GM12864 (cell line): ENCODE results near the gene KRTAP5-4.
"Not testable (repeated sequence)": the region's sequence is repeated elsewhere in the genome, so short reads cannot be mapped to it uniquely, and the experiment has no call there.

Experiments used
- DNase-seq: peaks from one replicate; pipeline ENCODE4 v3.0.0-alpha.2; 2011; ENCODE audit warnings: low read depth
- H3K4me3 ChIP-seq: 2 replicates; pipeline ENCODE4 v1.5.1; 2011; ENCODE audit warnings: mild to moderate bottlenecking, low read depth, low read length, control low read depth
- TF ChIP-seq, protein P1 (sequence below): IDR thresholded peaks from 2 replicates; pipeline ENCODE4 v1.5.1; 2011; ENCODE audit warnings: low read depth, mild to moderate bottlenecking, moderate library complexity, low read length, control low read depth, inconsistent platforms; ENCODE audit errors: missing control alignments

KRTAP5-4 gene

DNA sequence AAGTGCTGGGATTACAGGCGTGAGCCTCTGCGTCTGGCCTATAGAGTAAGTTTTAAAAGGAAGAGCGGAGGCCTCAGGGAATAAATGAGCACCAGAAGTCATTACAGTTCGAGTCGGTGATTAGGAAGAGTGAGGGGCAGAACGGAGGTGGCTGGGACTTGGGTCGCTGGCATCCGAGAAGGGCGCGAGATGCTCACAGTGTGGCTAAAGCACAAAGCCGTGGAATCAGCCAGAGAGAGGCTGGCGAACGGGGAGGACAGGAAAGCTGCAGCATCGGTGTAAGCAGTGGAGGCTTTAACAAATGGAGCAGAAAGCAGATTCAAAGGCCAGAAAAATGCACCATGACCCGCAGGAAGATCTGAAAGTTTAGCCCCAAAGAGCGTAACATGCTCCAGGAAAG is 2.7 kb upstream of the KRTAP5-4 start:
- DNase-seq, result no peak
- H3K4me3 ChIP-seq, result no peak overlapping the region
- TF ChIP-seq, protein P1, sequence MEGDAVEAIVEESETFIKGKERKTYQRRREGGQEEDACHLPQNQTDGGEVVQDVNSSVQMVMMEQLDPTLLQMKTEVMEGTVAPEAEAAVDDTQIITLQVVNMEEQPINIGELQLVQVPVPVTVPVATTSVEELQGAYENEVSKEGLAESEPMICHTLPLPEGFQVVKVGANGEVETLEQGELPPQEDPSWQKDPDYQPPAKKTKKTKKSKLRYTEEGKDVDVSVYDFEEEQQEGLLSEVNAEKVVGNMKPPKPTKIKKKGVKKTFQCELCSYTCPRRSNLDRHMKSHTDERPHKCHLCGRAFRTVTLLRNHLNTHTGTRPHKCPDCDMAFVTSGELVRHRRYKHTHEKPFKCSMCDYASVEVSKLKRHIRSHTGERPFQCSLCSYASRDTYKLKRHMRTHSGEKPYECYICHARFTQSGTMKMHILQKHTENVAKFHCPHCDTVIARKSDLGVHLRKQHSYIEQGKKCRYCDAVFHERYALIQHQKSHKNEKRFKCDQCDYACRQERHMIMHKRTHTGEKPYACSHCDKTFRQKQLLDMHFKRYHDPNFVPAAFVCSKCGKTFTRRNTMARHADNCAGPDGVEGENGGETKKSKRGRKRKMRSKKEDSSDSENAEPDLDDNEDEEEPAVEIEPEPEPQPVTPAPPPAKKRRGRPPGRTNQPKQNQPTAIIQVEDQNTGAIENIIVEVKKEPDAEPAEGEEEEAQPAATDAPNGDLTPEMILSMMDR, result no peak

DNA sequence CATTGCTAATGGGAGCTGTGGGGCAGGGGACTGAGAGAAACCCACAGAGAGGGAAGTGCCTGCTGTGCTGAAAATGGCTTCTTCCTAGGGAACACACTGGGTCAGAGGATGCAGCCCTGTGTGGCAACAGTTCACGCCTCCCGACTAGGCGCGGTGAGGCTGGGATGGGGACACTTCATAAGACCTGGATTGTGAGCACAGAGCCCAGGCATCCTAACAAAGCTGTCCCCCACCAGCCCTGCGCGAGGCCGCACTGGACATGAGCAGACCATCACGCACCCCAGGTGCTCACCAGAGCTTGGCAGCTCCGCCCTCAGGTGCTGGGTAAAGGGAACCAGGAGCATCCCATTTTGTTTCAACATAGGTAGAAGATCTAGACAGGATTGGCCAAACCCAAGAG is 1.8 kb upstream of the KRTAP5-4 start:
- no peak for DNase-seq
- no peak overlapping the region for H3K4me3 ChIP-seq
- TF ChIP-seq, protein P1, result no peak

DNA sequence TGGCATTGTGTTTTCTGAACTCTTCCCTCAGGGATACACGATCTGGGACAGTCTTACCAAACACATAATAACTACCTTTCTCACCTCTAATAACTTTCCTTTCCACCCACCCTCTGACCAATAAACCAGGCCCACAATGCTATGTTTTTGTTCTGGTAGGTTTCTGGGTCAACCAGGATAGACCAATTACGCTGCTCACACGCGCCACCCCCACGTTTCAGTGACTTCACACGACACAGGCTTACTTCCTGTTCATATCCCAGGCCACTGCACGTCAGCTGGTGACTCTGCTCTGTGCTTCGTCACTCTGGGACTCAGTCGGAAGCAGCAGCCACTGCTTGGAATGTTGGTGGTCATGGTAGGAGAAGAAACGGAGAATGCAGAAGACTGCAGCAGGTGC is 2.5 kb downstream of the KRTAP5-4 start:
- H3K4me3 ChIP-seq, result no peak overlapping the region
- TF ChIP-seq, protein P1, result no peak
- DNase-seq, result no peak

DNA sequence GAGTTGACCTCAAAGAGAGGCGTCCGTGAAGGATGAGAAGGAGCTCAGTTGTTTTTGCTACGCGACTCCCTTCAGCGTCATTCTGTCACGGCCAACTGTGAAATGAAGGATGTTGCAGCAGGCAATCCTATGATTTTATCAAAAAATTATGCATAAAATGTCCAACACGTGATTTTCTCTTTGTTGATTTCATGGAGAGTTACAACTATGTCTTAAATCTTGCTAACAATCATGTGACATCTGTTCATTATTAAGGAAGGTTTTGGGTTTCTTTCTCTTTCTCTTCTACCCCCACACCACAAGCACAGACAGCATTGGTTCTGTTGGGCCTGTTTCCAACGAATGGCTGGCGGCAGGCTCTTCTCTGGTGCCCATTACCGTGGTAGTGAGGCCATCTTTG is 3.7 kb downstream of the KRTAP5-4 start:
- TF ChIP-seq, protein P1, result no peak
- DNase-seq, result no peak
- no peak overlapping the region for H3K4me3 ChIP-seq

DNA sequence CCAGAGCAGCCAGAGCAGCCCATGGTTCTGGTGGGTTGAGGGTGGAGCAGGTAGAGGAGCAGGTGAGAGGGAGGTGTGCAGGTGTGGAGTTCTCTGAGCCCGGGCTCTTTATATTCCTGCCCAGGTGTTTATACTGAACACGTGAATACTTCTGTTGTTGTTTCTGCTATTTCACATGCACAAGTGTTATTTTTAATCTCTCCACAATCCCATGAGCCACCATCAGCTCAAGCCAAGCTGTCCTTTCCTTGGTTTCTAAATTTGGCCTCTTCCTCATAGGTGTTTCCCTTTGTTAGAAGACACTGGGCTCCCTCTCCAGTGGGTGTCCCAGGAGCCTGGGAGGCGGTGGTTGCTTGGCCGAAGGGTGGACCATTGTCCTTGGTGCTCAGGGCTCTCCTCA is 13.6 kb downstream of the KRTAP5-4 start, which contains the start of gene KRTAP5-3:
Gene KRTAP5-3 (minus strand): TSS at position 101 of the 400 bp plus-strand sequence. CDS start 78 bp downstream, at position 23.
- no peak for DNase-seq
- no peak within 1 kb of the TSS for H3K4me3 ChIP-seq
- TF ChIP-seq, protein P1, result no peak

DNA sequence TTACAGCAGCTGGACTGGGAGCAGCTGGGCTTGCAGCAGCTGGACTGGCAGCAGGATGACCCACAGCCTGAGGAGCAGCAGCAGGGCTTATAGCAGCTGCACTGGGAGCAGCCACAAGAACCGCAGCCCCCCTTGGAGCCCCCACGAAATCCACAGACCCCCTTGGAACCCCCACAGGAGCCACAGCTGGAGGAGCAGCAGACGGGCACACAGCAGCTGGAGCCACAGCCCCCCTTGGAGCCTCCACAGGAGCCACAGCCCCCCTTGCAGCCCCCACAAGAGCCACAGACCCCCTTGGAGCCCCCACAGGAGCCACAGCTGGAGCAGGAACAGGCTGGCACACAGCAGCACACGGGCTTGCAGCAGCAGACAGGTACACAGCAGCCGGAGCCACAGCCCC is 14.0 kb downstream of the KRTAP5-4 start:
- H3K4me3 ChIP-seq, DNase-seq: not testable (repeated sequence)

DNA sequence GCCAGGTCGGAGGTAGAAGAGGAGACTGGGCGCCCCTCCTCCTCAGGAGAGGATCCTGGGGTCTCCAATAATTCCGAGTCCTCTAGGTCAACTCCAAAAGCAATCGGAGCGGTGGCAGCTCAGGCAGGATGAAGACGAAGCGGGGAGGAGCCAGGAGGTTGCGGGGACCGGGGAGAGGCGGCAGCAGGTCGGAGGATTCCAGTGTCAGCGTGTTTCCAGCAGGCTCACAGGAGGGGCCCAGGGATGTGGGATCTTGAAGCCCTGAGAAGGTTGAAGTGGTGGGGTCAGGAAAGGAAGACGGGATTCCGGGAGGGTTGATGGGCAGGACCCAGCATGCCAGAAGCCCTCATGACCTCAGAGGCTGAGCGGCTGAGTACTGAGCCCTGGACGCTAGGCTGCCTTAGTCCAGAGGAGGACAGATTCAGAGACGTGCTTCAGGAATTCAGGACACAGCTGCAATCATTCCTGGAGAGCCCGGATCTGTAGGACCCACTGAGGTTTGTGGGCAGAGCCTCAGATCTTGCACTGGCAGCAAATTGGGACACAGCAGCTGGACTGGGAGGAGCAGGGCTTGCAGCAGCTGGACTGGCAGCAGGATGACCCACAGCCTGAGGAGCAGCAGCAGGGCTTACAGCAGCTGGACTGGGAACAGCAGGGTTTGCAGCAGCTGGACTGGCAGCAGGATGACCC is 14.6 kb downstream of the KRTAP5-4 start:
- not testable (repeated sequence) for H3K4me3 ChIP-seq, DNase-seq

DNA sequence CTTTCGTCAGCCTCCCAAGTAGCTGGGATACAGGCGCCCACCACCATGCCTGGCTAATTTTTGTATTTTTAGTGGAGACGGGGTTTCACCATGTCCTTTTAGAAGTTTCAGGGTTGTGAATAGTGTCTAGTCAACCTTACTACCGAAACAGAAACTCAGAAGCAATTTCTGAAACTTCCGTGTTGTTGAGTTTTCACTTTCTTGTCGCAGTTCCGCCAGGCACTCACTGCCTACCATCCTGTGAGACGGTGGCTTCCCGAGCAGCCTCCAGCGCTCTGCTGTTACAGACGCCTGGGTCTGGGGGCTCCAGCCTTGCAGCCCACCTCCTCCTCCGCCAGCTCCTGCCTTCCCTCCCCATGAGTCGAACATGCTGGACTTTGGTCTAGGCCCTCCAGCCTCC is 16.0 kb downstream of the KRTAP5-4 start:
- not testable (repeated sequence) for H3K4me3 ChIP-seq
- peak; percentile 37 for DNase-seq
